ENCODE measurements around the gene FBRS. TPM values are rescaled to one million over a fixed set of nuclear protein-coding genes. Genes with fewer than 3 reads are reported as not detected.
A peak's percentile ranks its signal among the peaks of the same experiment; 100 is the strongest.

Gene FBRS
- total RNA-seq, 6 experiments from 2014 or later: 13.0 to 26.2 (median 20.9) TPM

DNA sequence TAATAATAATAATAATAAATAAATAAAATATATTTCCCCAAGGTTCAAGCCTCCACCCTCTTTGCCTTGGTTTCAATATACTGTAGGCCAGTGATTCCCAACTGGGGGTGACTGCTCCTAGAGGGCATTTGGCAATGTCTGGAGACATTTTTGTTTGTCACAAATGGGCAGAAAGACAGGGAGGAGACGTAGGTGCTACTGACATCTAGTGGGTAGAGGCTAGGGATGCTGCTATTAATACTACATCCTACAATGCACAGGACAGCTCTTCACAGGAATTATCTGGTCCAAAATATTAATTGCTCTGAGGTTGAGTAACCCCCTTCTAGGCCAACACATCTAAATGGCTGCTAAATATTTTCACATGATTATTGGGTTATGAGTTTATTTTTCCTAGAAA is 20.3 kb upstream of the FBRS start:
- Histone ChIP-seq H3K4me3 (no peak overlapping the region), H3K27me3 (no peaks in the 10 kb centered on the region), H3K27ac (no peak overlapping the region), H3K9me3 (no peaks in the 10 kb centered on the region), H3K4me1 (peaks cover 0 to 8% (median 2%) of the 10 kb centered on the region in 4 donors), H3K36me3 (no peaks in the 10 kb centered on the region)
- DNase-seq (no peak), ATAC-seq (peak; percentile 12 to 44 (median 26))
- 0% methylated on average over 1 of the region's 1 CpG for WGBS (ENCODE audit: insufficient coverage, low coverage, low lambda C conversion rate, missing lambda C conversion rate)
- TF ChIP-seq POLR2A (IDR thresholded peaks at IDR 0.05): no peak
- TF ChIP-seq CTCF (IDR thresholded peaks at IDR 0.05): peak; percentile 37 to 53 (median 47)
- intact Hi-C loops (cut with DNase I): no loop called here

GRCh38 chr16:30641378-30641982 is 16.8 kb upstream of the FBRS start:
- ATAC-seq: no peak
- WGBS (ENCODE audit: insufficient coverage, low coverage, low lambda C conversion rate, missing lambda C conversion rate): 79% methylated on average over 3 of the region's 3 CpGs

GRCh38 chr16:30644334-30644830 is 13.8 kb upstream of the FBRS start:
- no peak overlapping the region for H3K27ac ChIP-seq
- no peak overlapping the region for H3K4me3 ChIP-seq
- ATAC-seq (no peak), DNase-seq (no peak)
- H3K9me3 ChIP-seq: no peaks in the 10 kb centered on the region
- TF ChIP-seq POLR2A (IDR thresholded peaks at IDR 0.05) (no peak), CTCF (IDR thresholded peaks at IDR 0.05) (no peak)
- WGBS (ENCODE audit: insufficient coverage, low coverage, low lambda C conversion rate, missing lambda C conversion rate): 63% methylated on average over 3 of the region's 4 CpGs
- H3K36me3 ChIP-seq: no peaks in the 10 kb centered on the region
- no peaks in the 10 kb centered on the region for H3K4me1 ChIP-seq
- intact Hi-C loops (cut with DNase I): no loop called here
- H3K27me3 ChIP-seq: no peaks in the 10 kb centered on the region

More at GRCh38 chr16:30641378-30641982, 16.8 kb upstream of the FBRS start:
- no peak for DNase-seq
- Histone ChIP-seq H3K4me3 (no peak overlapping the region), H3K9me3 (no peaks in the 10 kb centered on the region), H3K27me3 (no peaks in the 10 kb centered on the region), H3K36me3 (no peaks in the 10 kb centered on the region), H3K27ac (no peak overlapping the region), H3K4me1 (no peaks in the 10 kb centered on the region)
- intact Hi-C loops (cut with DNase I): no loop called here
- TF ChIP-seq POLR2A (IDR thresholded peaks at IDR 0.05): no peak
- TF ChIP-seq CTCF (IDR thresholded peaks at IDR 0.05): no peak

DNA sequence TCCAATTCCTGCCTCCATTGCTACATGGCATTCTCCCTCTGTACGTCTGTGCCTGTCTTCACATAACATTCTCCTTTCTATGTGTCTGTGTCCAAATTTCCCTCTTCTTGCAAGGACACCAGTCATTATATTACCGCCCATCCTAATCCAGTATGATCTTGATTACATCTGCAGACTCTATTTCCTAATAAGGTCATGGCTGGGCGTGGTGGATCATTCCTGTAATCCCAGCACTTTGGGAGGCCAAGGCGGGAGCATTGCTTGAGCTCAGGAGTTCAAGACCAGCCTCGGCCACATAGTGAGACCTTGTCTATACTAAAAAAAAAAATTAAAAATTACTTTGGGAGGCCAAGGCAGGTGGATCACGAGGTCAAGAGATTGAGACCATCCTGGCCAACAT is 12.5 kb upstream of the FBRS start:
- Histone ChIP-seq H3K36me3 (no peaks in the 10 kb centered on the region), H3K27ac (no peak overlapping the region), H3K4me3 (no peak overlapping the region), H3K4me1 (no peaks in the 10 kb centered on the region), H3K27me3 (no peaks in the 10 kb centered on the region), H3K9me3 (no peaks in the 10 kb centered on the region)
- DNase-seq (no peak), ATAC-seq (no peak)
- TF ChIP-seq CTCF (IDR thresholded peaks at IDR 0.05) (no peak), POLR2A (IDR thresholded peaks at IDR 0.05) (no peak)
- intact Hi-C loops (cut with DNase I): no loop called here
- 66% methylated on average over 6 of the region's 6 CpGs for WGBS (ENCODE audit: insufficient coverage, low coverage, low lambda C conversion rate, missing lambda C conversion rate)

DNA sequence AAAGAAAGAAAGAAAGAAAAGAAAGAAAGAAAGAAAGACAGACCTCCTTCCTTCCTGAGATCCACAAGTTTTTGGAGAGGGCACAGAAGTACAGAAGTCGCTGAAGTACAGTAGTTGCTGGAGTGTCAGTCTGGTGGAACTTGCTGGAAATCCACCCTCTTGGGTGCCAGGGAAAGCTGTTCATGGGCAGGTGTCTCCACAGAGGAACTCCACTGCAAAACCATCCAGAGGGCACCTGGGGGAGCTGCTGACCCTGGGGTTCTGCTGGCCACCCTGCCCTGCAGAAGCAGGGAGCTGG is 11.0 kb upstream of the FBRS start:
- WGBS (ENCODE audit: insufficient coverage, low coverage, low lambda C conversion rate, missing lambda C conversion rate): no CpG with 5 or more reads among the region's 1 CpG
- Histone ChIP-seq H3K36me3 (no peaks in the 10 kb centered on the region), H3K27me3 (no peaks in the 10 kb centered on the region), H3K9me3 (no peaks in the 10 kb centered on the region), H3K27ac (no peak overlapping the region), H3K4me1 (no peaks in the 10 kb centered on the region), H3K4me3 (no peak overlapping the region)
- DNase-seq: no peak
- TF ChIP-seq POLR2A (IDR thresholded peaks at IDR 0.05): no peak
- TF ChIP-seq CTCF (IDR thresholded peaks at IDR 0.05): no peak
- intact Hi-C loops (cut with DNase I): no loop called here
- no peak for ATAC-seq

All from right lobe of liver (tissue), 6 donors.